ENCODE results near the gene C7orf25. TPM values are rescaled to one million over a fixed set of nuclear protein-coding genes. Genes with fewer than 3 reads are reported as not detected.

C7orf25 gene
- total RNA-seq, 1 donor from 2014 or later: 8.5 TPM

- H3K36me3 Mint-ChIP-seq (ENCODE audit: low read depth, unreplicated experiment): peaks cover 2% of the 10 kb centered on the region
- peaks cover 53% of the 10 kb centered on the region for H3K79me2 ChIP-seq (ENCODE audit: insufficient read depth, low read length)
Observed at GRCh38 chr7:42935861-42936260, 24.0 kb upstream of the C7orf25 start.

GRCh38 chr7:42934291-42934690 lies 22.4 kb upstream of the C7orf25 start:
- Mint-ChIP-seq H3K36me3 (ENCODE audit: low read depth, unreplicated experiment) (peaks cover 2% of the 10 kb centered on the region), H3K9me3 (ENCODE audit: unreplicated experiment) (no peaks in the 10 kb centered on the region), H3K4me1 (ENCODE audit: low read depth, unreplicated experiment) (peaks cover 9% of the 10 kb centered on the region), H3K27me3 (ENCODE audit: low read depth, unreplicated experiment) (no peaks in the 10 kb centered on the region), H3K4me3 (ENCODE audit: unreplicated experiment) (peak overlapping the region; percentile 100), H3K27ac (ENCODE audit: unreplicated experiment) (peak overlapping the region; percentile 62)
- H3K4me2 ChIP-seq (ENCODE audit: low read length): peak overlapping the region; percentile 87
- TF ChIP-seq, protein P1, sequence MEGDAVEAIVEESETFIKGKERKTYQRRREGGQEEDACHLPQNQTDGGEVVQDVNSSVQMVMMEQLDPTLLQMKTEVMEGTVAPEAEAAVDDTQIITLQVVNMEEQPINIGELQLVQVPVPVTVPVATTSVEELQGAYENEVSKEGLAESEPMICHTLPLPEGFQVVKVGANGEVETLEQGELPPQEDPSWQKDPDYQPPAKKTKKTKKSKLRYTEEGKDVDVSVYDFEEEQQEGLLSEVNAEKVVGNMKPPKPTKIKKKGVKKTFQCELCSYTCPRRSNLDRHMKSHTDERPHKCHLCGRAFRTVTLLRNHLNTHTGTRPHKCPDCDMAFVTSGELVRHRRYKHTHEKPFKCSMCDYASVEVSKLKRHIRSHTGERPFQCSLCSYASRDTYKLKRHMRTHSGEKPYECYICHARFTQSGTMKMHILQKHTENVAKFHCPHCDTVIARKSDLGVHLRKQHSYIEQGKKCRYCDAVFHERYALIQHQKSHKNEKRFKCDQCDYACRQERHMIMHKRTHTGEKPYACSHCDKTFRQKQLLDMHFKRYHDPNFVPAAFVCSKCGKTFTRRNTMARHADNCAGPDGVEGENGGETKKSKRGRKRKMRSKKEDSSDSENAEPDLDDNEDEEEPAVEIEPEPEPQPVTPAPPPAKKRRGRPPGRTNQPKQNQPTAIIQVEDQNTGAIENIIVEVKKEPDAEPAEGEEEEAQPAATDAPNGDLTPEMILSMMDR (IDR thresholded peaks at IDR 0.05; ENCODE audit: insufficient read depth, low read depth, low read length): no peak
- TF ChIP-seq EZH2 (IDR thresholded peaks at IDR 0.05; ENCODE audit: insufficient read depth, low read length): no peak
- H3K36me3 ChIP-seq (ENCODE audit: insufficient read depth, low read length): peaks cover 27% of the 10 kb centered on the region
- DNase-seq (ENCODE audit: low read depth) (no peak), FAIRE-seq (no peak)
- H3K4me3 ChIP-seq (ENCODE audit: insufficient read depth, low read depth, low read length): no peak overlapping the region
- H3K27me3 ChIP-seq (ENCODE audit: insufficient read depth, low read length): no peaks in the 10 kb centered on the region
- H3K9ac ChIP-seq (ENCODE audit: low read length): no peak overlapping the region
- H3K4me1 ChIP-seq (ENCODE audit: insufficient read depth, low read length): peaks cover 8% of the 10 kb centered on the region
- H2AFZ ChIP-seq (ENCODE audit: low read depth, low read length): no peak overlapping the region
- H3K9me3 ChIP-seq (ENCODE audit: insufficient read depth, low read depth, low read length): no peaks in the 10 kb centered on the region
- H3K27ac ChIP-seq (ENCODE audit: low read depth, low read length): no peak overlapping the region
- peaks cover 45% of the 10 kb centered on the region for H4K20me1 ChIP-seq (ENCODE audit: insufficient read depth, low read length)
- H3K79me2 ChIP-seq (ENCODE audit: insufficient read depth, low read length): peaks cover 68% of the 10 kb centered on the region

More at GRCh38 chr7:42935861-42936260, 24.0 kb upstream of the C7orf25 start:
- peaks cover 8% of the 10 kb centered on the region for H3K4me1 ChIP-seq (ENCODE audit: insufficient read depth, low read length)
- no peak overlapping the region for H2AFZ ChIP-seq (ENCODE audit: low read depth, low read length)
- H3K9me3 Mint-ChIP-seq (ENCODE audit: unreplicated experiment): no peaks in the 10 kb centered on the region
- peaks cover 27% of the 10 kb centered on the region for H3K36me3 ChIP-seq (ENCODE audit: insufficient read depth, low read length)
- H3K27me3 ChIP-seq (ENCODE audit: insufficient read depth, low read length): no peaks in the 10 kb centered on the region
- no peak overlapping the region for H3K4me3 ChIP-seq (ENCODE audit: insufficient read depth, low read depth, low read length)
- H3K4me2 ChIP-seq (ENCODE audit: low read length): no peak overlapping the region
- FAIRE-seq (no peak), DNase-seq (ENCODE audit: low read depth) (no peak)
- no peak overlapping the region for H3K27ac ChIP-seq (ENCODE audit: low read depth, low read length)
- no peak for TF ChIP-seq EZH2 (IDR thresholded peaks at IDR 0.05; ENCODE audit: insufficient read depth, low read length)
- TF ChIP-seq, protein P1 (IDR thresholded peaks at IDR 0.05; ENCODE audit: insufficient read depth, low read depth, low read length): no peak
- H3K4me1 Mint-ChIP-seq (ENCODE audit: low read depth, unreplicated experiment): peaks cover 2% of the 10 kb centered on the region
- H4K20me1 ChIP-seq (ENCODE audit: insufficient read depth, low read length): peaks cover 30% of the 10 kb centered on the region
- H3K27ac Mint-ChIP-seq (ENCODE audit: unreplicated experiment): no peak overlapping the region
- H3K9ac ChIP-seq (ENCODE audit: low read length): no peak overlapping the region
- no peak overlapping the region for H3K4me3 Mint-ChIP-seq (ENCODE audit: unreplicated experiment)
- H3K27me3 Mint-ChIP-seq (ENCODE audit: low read depth, unreplicated experiment): no peaks in the 10 kb centered on the region
- H3K9me3 ChIP-seq (ENCODE audit: insufficient read depth, low read depth, low read length): no peaks in the 10 kb centered on the region

DNA sequence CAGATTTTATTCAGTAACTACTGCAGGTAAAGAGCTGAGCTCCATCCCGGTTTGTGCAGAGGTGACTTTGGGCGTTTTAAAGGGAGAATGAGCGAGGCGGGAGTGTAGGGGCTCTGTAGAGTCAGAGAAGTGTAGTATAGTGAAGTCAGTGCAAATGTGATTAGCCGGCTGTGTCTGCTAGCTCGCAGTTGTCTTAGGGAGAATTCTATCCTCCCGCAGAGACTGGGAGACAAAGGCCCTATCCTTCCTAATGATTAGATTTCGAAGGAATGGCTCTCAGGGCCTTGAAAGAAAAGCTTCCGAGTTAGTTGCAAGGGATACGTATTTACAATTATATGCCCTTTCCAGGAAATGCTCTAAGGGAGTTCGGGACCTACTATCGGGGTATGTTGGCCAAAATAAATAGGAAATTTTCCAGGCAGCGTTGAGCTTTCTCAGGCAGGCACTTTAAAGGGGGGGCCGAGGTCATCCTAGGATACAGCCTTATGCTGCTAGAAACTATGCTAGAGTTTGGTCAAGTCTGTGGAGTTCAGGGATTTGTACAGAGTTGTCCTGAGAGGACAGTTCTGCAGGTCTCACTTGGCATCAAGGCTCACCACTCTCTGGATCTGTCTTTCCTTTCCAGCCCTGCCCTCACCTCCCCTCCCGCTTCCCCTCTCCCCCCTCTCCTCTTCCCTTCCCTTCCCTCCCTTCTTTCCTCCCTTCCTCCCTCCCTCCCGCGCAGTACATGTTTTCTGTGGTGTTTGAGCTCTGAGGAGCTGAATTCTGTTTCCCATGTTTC lies 21.1 kb upstream of the C7orf25 start:
- H3K27me3 ChIP-seq (ENCODE audit: insufficient read depth, low read length): no peaks in the 10 kb centered on the region
- FAIRE-seq (no peak), DNase-seq (ENCODE audit: low read depth) (no peak)
- H3K27ac ChIP-seq (ENCODE audit: low read depth, low read length): peak overlapping the region; percentile 79
- no peaks in the 10 kb centered on the region for H3K9me3 Mint-ChIP-seq (ENCODE audit: unreplicated experiment)
- peak overlapping the region; percentile 88 for H2AFZ ChIP-seq (ENCODE audit: low read depth, low read length)
- peaks cover 25% of the 10 kb centered on the region for H3K36me3 ChIP-seq (ENCODE audit: insufficient read depth, low read length)
- peaks cover 18% of the 10 kb centered on the region for H3K4me1 Mint-ChIP-seq (ENCODE audit: low read depth, unreplicated experiment)
- TF ChIP-seq, protein P1 (IDR thresholded peaks at IDR 0.05; ENCODE audit: insufficient read depth, low read depth, low read length): no peak
- no peak for TF ChIP-seq EZH2 (IDR thresholded peaks at IDR 0.05; ENCODE audit: insufficient read depth, low read length)
- peak overlapping the region; percentile 95 for H3K9ac ChIP-seq (ENCODE audit: low read length)
- H3K27me3 Mint-ChIP-seq (ENCODE audit: low read depth, unreplicated experiment): no peaks in the 10 kb centered on the region
- H3K4me1 ChIP-seq (ENCODE audit: insufficient read depth, low read length): peaks cover 8% of the 10 kb centered on the region
- H3K4me2 ChIP-seq (ENCODE audit: low read length): peak overlapping the region; percentile 87
- no peaks in the 10 kb centered on the region for H3K9me3 ChIP-seq (ENCODE audit: insufficient read depth, low read depth, low read length)
- peaks cover 58% of the 10 kb centered on the region for H4K20me1 ChIP-seq (ENCODE audit: insufficient read depth, low read length)
- H3K79me2 ChIP-seq (ENCODE audit: insufficient read depth, low read length): peaks cover 81% of the 10 kb centered on the region
- peak overlapping the region; percentile 86 for H3K4me3 ChIP-seq (ENCODE audit: insufficient read depth, low read depth, low read length)
- H3K4me3 Mint-ChIP-seq (ENCODE audit: unreplicated experiment): peak overlapping the region; percentile 100
- peaks cover 2% of the 10 kb centered on the region for H3K36me3 Mint-ChIP-seq (ENCODE audit: low read depth, unreplicated experiment)
- peak overlapping the region; percentile 96 for H3K27ac Mint-ChIP-seq (ENCODE audit: unreplicated experiment)
